H1 (cell line): ENCODE measurements around the gene MYLK3. TPM values are rescaled to one million over a fixed set of nuclear protein-coding genes. Genes with fewer than 3 reads are reported as not detected.

Experiments used
- CTCF ChIA-PET: fragments of 300-600 bp; sonication (Branson Sonifier 250); formaldehyde crosslinking; loops from one replicate; lab custom pipeline; 2021; ENCODE audit not compliant: partially characterized antibody; lab: Charles Lee
- POLR2A ChIA-PET: fragments of 300-600 bp; sonication (Branson Sonifier 250); formaldehyde crosslinking; loops from one replicate; lab custom pipeline; 2021; ENCODE audit warnings: inconsistent platforms; ENCODE audit not compliant: partially characterized antibody; lab: Charles Lee
- DNase-seq, 2 experiments: peaks; one replicate each; pipeline versions ENCODE4 v3.0.0 to v3.0.0-alpha.2; 2010 to 2022; ENCODE audit warnings: low spot score in 2 of 2, low read depth in 1 of 2, mixed read lengths in 1 of 2
- FAIRE-seq: peaks from 2 replicates; lab custom pipeline; 2011; peaks lifted over from hg19 to GRCh38; lab: Jason Lieb, UNC
- H2AFZ ChIP-seq: 2 replicates; pipeline ENCODE4 v1.8.1; 2012; ENCODE audit warnings: low read length, inconsistent platforms
- H2AK5ac ChIP-seq: 2 replicates; pipeline ENCODE4 v1.6.1; 2013; ENCODE audit warnings: low read depth, low read length
- H2BK120ac ChIP-seq: replicated peaks from 2 replicates; pipeline ENCODE3; 2013; ENCODE audit warnings: low read depth, low read length, inconsistent platforms
- H2BK12ac ChIP-seq: 2 replicates; pipeline ENCODE4 v1.6.1; 2013; ENCODE audit warnings: low read depth, low read length
- H2BK15ac ChIP-seq: 2 replicates; pipeline ENCODE4 v1.6.1; 2013; ENCODE audit warnings: low read length
- H2BK20ac ChIP-seq: 2 replicates; pipeline ENCODE4 v1.6.1; 2013; ENCODE audit warnings: low read length
- H2BK5ac ChIP-seq: 2 replicates; pipeline ENCODE4 v1.6.1; 2013; ENCODE audit warnings: low read depth, low read length
- H3K14ac ChIP-seq: 2 replicates; pipeline ENCODE4 v1.6.1; 2013; ENCODE audit warnings: inconsistent platforms; ENCODE audit not compliant: insufficient read length
- H3K18ac ChIP-seq: 2 replicates; pipeline ENCODE4 v1.6.1; 2013; ENCODE audit warnings: low read length; ENCODE audit errors: extremely low read depth
- H3K23ac ChIP-seq: 2 replicates; pipeline ENCODE4 v1.6.1; 2013; ENCODE audit warnings: inconsistent platforms; ENCODE audit not compliant: insufficient read length
- H3K23me2 ChIP-seq: 2 replicates; pipeline ENCODE4 v1.6.1; 2013; ENCODE audit warnings: low read depth, low read length
- H3K27ac ChIP-seq: 2 replicates; pipeline ENCODE4 v1.6.1; 2011; ENCODE audit warnings: low read depth, low read length, inconsistent platforms
- H3K27me3 ChIP-seq, 4 experiments: replicated peaks in 1 of 4; 1 replicate in 1 of 4; 2 replicates in 3 of 4; pipeline versions ENCODE4 v1.6.1 to v1.8.1; 2011 to 2013; ENCODE audit warnings: low read length in 3 of 4, mild to moderate bottlenecking in 3 of 4, inconsistent platforms in 2 of 4, mixed read lengths in 2 of 4, moderate library complexity in 1 of 4; ENCODE audit not compliant: control insufficient read depth in 3 of 4, insufficient read depth in 3 of 4; ENCODE audit errors: extremely low read depth in 1 of 4
- H3K36me3 ChIP-seq, 4 experiments: 2 replicates each; pipeline versions ENCODE4 v1.6.1 to v1.8.1; 2011 to 2013; ENCODE audit warnings: mild to moderate bottlenecking in 4 of 4, low read length in 3 of 4, moderate library complexity in 2 of 4, control low read depth in 1 of 4, inconsistent platforms in 1 of 4; ENCODE audit not compliant: insufficient read depth in 4 of 4, control insufficient read depth in 2 of 4
- H3K4ac ChIP-seq: replicated peaks from 2 replicates; pipeline ENCODE3; 2013; ENCODE audit warnings: low read length, low read depth, mixed read lengths, inconsistent platforms; ENCODE audit not compliant: insufficient read length
- H3K4me1 ChIP-seq, 4 experiments: replicated peaks in 1 of 4; 1 replicate in 1 of 4; 2 replicates in 3 of 4; pipeline versions ENCODE4 v1.6.1 to v1.8.1; 2011 to 2013; ENCODE audit warnings: low read length in 3 of 4, inconsistent platforms in 2 of 4, mixed read lengths in 1 of 4; ENCODE audit not compliant: insufficient read depth in 4 of 4, control insufficient read depth in 3 of 4
- H3K4me2 ChIP-seq, 2 experiments: 2 replicates each; pipeline versions ENCODE4 v1.6.1 to v1.8.1; 2011 to 2013; ENCODE audit warnings: low read depth in 2 of 2, low read length in 2 of 2, control low read depth in 1 of 2, inconsistent platforms in 1 of 2, mild to moderate bottlenecking in 1 of 2; ENCODE audit not compliant: insufficient read depth in 1 of 2
- H3K4me3 ChIP-seq, 4 experiments: fragments of 200-600, 300-600 bp in 1 of 4; sonication (generic), shearing (Covaris generic), sonication (Bioruptor Twin) in 1 of 4; 2 replicates each; pipeline versions ENCODE4 v1.5.1 to v1.8.1; 2011 to 2016; ENCODE audit warnings: low read length in 4 of 4, low read depth in 3 of 4, control low read depth in 2 of 4, inconsistent platforms in 2 of 4, mild to moderate bottlenecking in 2 of 4, mixed read lengths in 1 of 4, moderate library complexity in 1 of 4; ENCODE audit not compliant: insufficient read depth in 2 of 4; ENCODE audit errors: extremely low read depth in 1 of 4
- H3K56ac ChIP-seq: replicated peaks from 2 replicates; pipeline ENCODE3; 2013; ENCODE audit warnings: low read depth, mild to moderate bottlenecking, mixed read lengths, low read length, inconsistent platforms; ENCODE audit not compliant: insufficient read length
- H3K79me1 ChIP-seq: 2 replicates; pipeline ENCODE4 v1.6.1; 2013; ENCODE audit warnings: low read depth, low read length, control low read depth
- H3K79me2 ChIP-seq, 2 experiments: 2 replicates each; pipeline versions ENCODE4 v1.6.1 to v1.8.1; 2012 to 2013; ENCODE audit warnings: low read length in 2 of 2, mild to moderate bottlenecking in 2 of 2, inconsistent platforms in 1 of 2; ENCODE audit not compliant: insufficient read depth in 2 of 2, control insufficient read depth in 1 of 2
- H3K9ac ChIP-seq, 4 experiments: replicated peaks in 1 of 4; 1 replicate in 1 of 4; 2 replicates in 3 of 4; pipeline versions ENCODE4 v1.6.1 to v1.8.1; 2011 to 2013; ENCODE audit warnings: low read depth in 3 of 4, low read length in 3 of 4, control low read depth in 2 of 4, mild to moderate bottlenecking in 2 of 4, moderate library complexity in 2 of 4, inconsistent platforms in 1 of 4; ENCODE audit errors: extremely low read depth in 1 of 4
- H3K9me3 ChIP-seq, 2 experiments: 2 replicates each; pipeline versions ENCODE4 v1.6.1 to v1.8.1; 2012 to 2013; ENCODE audit warnings: mild to moderate bottlenecking in 2 of 2, moderate library complexity in 2 of 2, control low read depth in 1 of 2, inconsistent platforms in 1 of 2, low read depth in 1 of 2, low read length in 1 of 2, mixed read lengths in 1 of 2; ENCODE audit not compliant: insufficient read depth in 2 of 2
- H4K20me1 ChIP-seq, 2 experiments: replicated peaks in 1 of 2; 2 replicates each; pipeline versions ENCODE3 to v1.8.1; 2011 to 2013; ENCODE audit warnings: inconsistent platforms in 2 of 2, low read length in 2 of 2, mild to moderate bottlenecking in 1 of 2; ENCODE audit not compliant: insufficient read depth in 2 of 2, control insufficient read depth in 1 of 2
- H4K5ac ChIP-seq: 2 replicates; pipeline ENCODE4 v1.6.1; 2013; ENCODE audit warnings: low read length, low read depth, mixed read lengths, inconsistent platforms; ENCODE audit not compliant: insufficient read length
- H4K8ac ChIP-seq: 2 replicates; pipeline ENCODE4 v1.8.0; 2013; ENCODE audit warnings: mild to moderate bottlenecking, moderate library complexity, low read length, inconsistent platforms; ENCODE audit not compliant: insufficient read depth; ENCODE audit errors: extremely low read depth
- H4K91ac ChIP-seq: replicated peaks from 2 replicates; pipeline ENCODE3; 2013; ENCODE audit warnings: low read length, mixed read lengths, inconsistent platforms; ENCODE audit not compliant: insufficient read length
- CEBPB ChIP-seq: IDR thresholded peaks from 2 replicates; pipeline ENCODE4 v1.6.1; 2012; ENCODE audit warnings: low read depth, low read length
- FOSL1 ChIP-seq: IDR thresholded peaks from 2 replicates; pipeline ENCODE4 v1.6.1; 2011; ENCODE audit warnings: mild to moderate bottlenecking, low read depth, low read length, moderate library complexity; ENCODE audit not compliant: insufficient read depth
- SIN3A ChIP-seq, 2 experiments: IDR thresholded peaks in 1 of 2; conservative IDR thresholded peaks in 1 of 2; 2 replicates each; pipeline ENCODE4 v1.6.1; 2011 to 2012; ENCODE audit warnings: low read length in 2 of 2, improper control_type of control experiment in 1 of 2, low read depth in 1 of 2, mild to moderate bottlenecking in 1 of 2
- TBP ChIP-seq: IDR thresholded peaks from 2 replicates; pipeline ENCODE4 v1.6.1; 2011; ENCODE audit warnings: low read depth, low read length, improper control_type of control experiment
- WGBS, 2 experiments: shearing (Covaris generic) in 1 of 2; methylation state at CpG; one replicate each; pipeline versions ENCODE4 v1.1.6 to v1.1.7; 2013 to 2015; ENCODE audit warnings: low lambda C conversion rate in 2 of 2, mixed read lengths in 2 of 2, inconsistent platforms in 1 of 2, low coverage in 1 of 2, missing lambda C conversion rate in 1 of 2; ENCODE audit not compliant: insufficient replicate concordance in 2 of 2, insufficient coverage in 1 of 2, insufficient read length in 1 of 2; ENCODE audit errors: extremely low coverage in 1 of 2, missing lambda C conversion rate in 1 of 2; 5-methylcytosine and 5-hydroxymethylcytosine counted together
- polyA plus RNA-seq, 7 experiments: library from polyadenylated mRNA; depleted of rRNA in 3 of 7; stranded (reverse) in 5 of 7; unstranded in 2 of 7; fragments of >200 nt in 5 of 7; fragments of 200-250 nt in 2 of 7; gene quantifications; 1 replicate in 5 of 7; 2 replicates in 1 of 7; 4 replicates in 1 of 7; pipeline versions ENCODE4 v1.2.1 to v1.2.3, GENCODE V29; 2011 to 2013; ENCODE audit warnings: missing spikeins in 2 of 7, mixed read lengths in 2 of 7
- total RNA-seq: library from RNA; stranded (reverse); fragmentation: NEBNext Ultra II Directional; extraction: Animal tissue kit (Norgen Biotek cat#: 25700); gene quantifications from 2 replicates; pipeline ENCODE4 v1.2.1, GENCODE V29; 2021

Gene MYLK3
- total and polyA plus RNA-seq, 2 of the 8 experiments (the other 6 are each of a cell fraction or from before 2014, with no cell fraction given) = 0.14 to 0.35 TPM

DNA sequence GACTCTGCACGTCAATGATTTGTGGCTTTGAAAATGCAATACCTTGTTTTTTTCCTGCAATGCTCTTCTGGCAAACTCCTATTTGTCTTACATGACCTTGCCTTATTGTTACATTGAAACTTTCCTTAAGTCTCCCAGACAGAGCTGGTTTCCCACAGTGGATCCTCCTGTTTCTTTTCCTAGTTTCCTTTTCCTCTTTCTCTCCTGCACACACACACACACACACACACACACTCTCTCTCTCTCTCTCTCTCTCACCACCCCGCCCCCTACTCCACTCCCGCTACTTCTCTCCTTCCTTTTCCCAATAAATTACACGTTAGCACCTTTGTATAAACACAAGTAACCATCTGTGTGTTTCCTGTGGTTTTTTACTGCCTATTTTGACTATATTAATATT lies 56.4 kb downstream of the MYLK3 start:
- H3K4ac ChIP-seq = no peak overlapping the region
- ChIA-PET CTCF (interaction anchor here (1.0 to 3.7 kb wide), 10 partner anchors 9 to 238 kb away, joined by 3 to 19 read pairs (median 4); no protein-coding TSS in a partner anchor), POLR2A (interaction anchor here (0.9 to 2.3 kb wide), 5 partner anchors 8 to 204 kb away, joined by 3 to 13 read pairs (median 4); no protein-coding TSS in a partner anchor)
- no peak overlapping the region for H3K9ac ChIP-seq
- H2AK5ac ChIP-seq = no peak overlapping the region
- H4K8ac ChIP-seq = no peak overlapping the region
- no peak for DNase-seq
- H3K4me1 ChIP-seq = peaks cover 2 to 13% (median 5%) of the 10 kb centered on the region in 4 experiments; a peak in 5 of 7 replicates
- no peak for FAIRE-seq
- no peak overlapping the region for H3K18ac ChIP-seq
- no peak overlapping the region for H2BK120ac ChIP-seq
- no peaks in the 10 kb centered on the region; the same call in 1 of the 2 replicates for H3K79me1 ChIP-seq
- H4K91ac ChIP-seq = no peak overlapping the region
- no peaks in the 10 kb centered on the region for H3K9me3 ChIP-seq
- 91 to 100% methylated on average over 2 to 4 of the region's 4 CpGs for WGBS, 2 experiments
- no peak overlapping the region for H2BK15ac ChIP-seq
- no peak overlapping the region for H2BK12ac ChIP-seq
- H2AFZ ChIP-seq = no peak overlapping the region
- H3K14ac ChIP-seq = no peak overlapping the region
- no peak overlapping the region for H2BK5ac ChIP-seq
- no peak overlapping the region for H3K23ac ChIP-seq
- peaks cover 13% of the 10 kb centered on the region for H3K23me2 ChIP-seq
- no peaks in the 10 kb centered on the region for H3K27me3 ChIP-seq
- no peak overlapping the region for H3K56ac ChIP-seq
- peaks cover 21 to 51% of the 10 kb centered on the region in 2 experiments for H3K79me2 ChIP-seq
- H2BK20ac ChIP-seq = no peak overlapping the region
- peak overlapping the region in 1 of 4 experiments; percentile 90; a peak in 1 of 8 replicates for H3K4me3 ChIP-seq
- no peak for TF ChIP-seq CEBPB
- no peak for TF ChIP-seq TBP
- no peak for TF ChIP-seq FOSL1
- TF ChIP-seq SIN3A (conservative IDR thresholded peaks at IDR 0.05 in 1 of 2, IDR thresholded peaks at IDR 0.05 in 1 of 2; ENCODE audit: low read depth in 1 of 2, low read length in 2 of 2) = no peak
- peaks cover 22 to 25% of the 10 kb centered on the region in 2 experiments for H4K20me1 ChIP-seq
- H3K27ac ChIP-seq = no peak overlapping the region
- peak overlapping the region; percentile 76 to 96; a peak in 1 of 4 replicates for H3K4me2 ChIP-seq
- H3K36me3 ChIP-seq = peaks cover 21 to 49% (median 37%) of the 10 kb centered on the region in 4 experiments
- no peak overlapping the region for H4K5ac ChIP-seq
